ENCODE data around the gene SERGEF.

GRCh38 chr11:18054511-18055103 is 41.8 kb upstream of the SERGEF start:
- TF ChIP-seq, protein P1, sequence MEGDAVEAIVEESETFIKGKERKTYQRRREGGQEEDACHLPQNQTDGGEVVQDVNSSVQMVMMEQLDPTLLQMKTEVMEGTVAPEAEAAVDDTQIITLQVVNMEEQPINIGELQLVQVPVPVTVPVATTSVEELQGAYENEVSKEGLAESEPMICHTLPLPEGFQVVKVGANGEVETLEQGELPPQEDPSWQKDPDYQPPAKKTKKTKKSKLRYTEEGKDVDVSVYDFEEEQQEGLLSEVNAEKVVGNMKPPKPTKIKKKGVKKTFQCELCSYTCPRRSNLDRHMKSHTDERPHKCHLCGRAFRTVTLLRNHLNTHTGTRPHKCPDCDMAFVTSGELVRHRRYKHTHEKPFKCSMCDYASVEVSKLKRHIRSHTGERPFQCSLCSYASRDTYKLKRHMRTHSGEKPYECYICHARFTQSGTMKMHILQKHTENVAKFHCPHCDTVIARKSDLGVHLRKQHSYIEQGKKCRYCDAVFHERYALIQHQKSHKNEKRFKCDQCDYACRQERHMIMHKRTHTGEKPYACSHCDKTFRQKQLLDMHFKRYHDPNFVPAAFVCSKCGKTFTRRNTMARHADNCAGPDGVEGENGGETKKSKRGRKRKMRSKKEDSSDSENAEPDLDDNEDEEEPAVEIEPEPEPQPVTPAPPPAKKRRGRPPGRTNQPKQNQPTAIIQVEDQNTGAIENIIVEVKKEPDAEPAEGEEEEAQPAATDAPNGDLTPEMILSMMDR (conservative IDR thresholded peaks at IDR 0.05) = no peak
- TF ChIP-seq EZH2 (IDR thresholded peaks at IDR 0.05; ENCODE audit: low read depth) = no peak

Data from PC-9 (cell line).